Activated CD8-positive, alpha-beta T cell treated with anti-CD3 and anti-CD28 coated beads, Interleukin-2, amount 10 ng/mL, durations not matched to agents 7 days and 5 days (primary cell): ENCODE data around the gene TMEM213. TPM values are rescaled to one million over a fixed set of nuclear protein-coding genes. Genes with fewer than 3 reads are reported as not detected.

Experiments
- ATAC-seq: fragments of 150-1000 bp; cut with Tn5 transposase; one replicate; pipeline ENCODE4 v1.10.0; 2021; ENCODE audit warnings: moderate library complexity
- CTCF ChIA-PET: fragments of 350-600 bp; sonication (Branson Sonifier 250); formaldehyde crosslinking; loops from one replicate; lab custom pipeline; 2021; ENCODE audit warnings: antibody characterized with exemption; lab: Charles Lee
- POLR2A ChIA-PET: fragments of 350-600 bp; sonication (Branson Sonifier 250); formaldehyde crosslinking; loops from one replicate; lab custom pipeline; 2021; ENCODE audit warnings: antibody characterized with exemption; lab: Charles Lee
- DNase-seq: peaks from one replicate; pipeline ENCODE4 v3.0.0-alpha.2; 2020
- H3K27ac Mint-ChIP-seq: one replicate; pipeline ENCODE4 v1.8.0; 2021; ENCODE audit warnings: mild to moderate bottlenecking, mixed read lengths
- H3K27me3 Mint-ChIP-seq: one replicate; pipeline ENCODE4 v1.8.0; 2021; ENCODE audit warnings: low read depth, mixed read lengths
- H3K36me3 Mint-ChIP-seq: one replicate; pipeline ENCODE4 v1.8.0; 2021; ENCODE audit warnings: low read depth, mixed read lengths
- H3K4me1 Mint-ChIP-seq: one replicate; pipeline ENCODE4 v1.8.0; 2021; ENCODE audit warnings: low read depth, mixed read lengths
- H3K4me3 Mint-ChIP-seq: one replicate; pipeline ENCODE4 v1.8.0; 2021; ENCODE audit warnings: mild to moderate bottlenecking, mixed read lengths
- H3K9me3 Mint-ChIP-seq: one replicate; pipeline ENCODE4 v1.8.0; 2022; ENCODE audit warnings: mixed read lengths; ENCODE audit not compliant: insufficient read depth
- total RNA-seq, 2 experiments: library from RNA; stranded (reverse); gene quantifications; one replicate each; pipeline ENCODE4 v1.2.3, GENCODE V29; 2021

Gene TMEM213
- total RNA-seq, 2 experiments from 2014 or later: not detected

DNA sequence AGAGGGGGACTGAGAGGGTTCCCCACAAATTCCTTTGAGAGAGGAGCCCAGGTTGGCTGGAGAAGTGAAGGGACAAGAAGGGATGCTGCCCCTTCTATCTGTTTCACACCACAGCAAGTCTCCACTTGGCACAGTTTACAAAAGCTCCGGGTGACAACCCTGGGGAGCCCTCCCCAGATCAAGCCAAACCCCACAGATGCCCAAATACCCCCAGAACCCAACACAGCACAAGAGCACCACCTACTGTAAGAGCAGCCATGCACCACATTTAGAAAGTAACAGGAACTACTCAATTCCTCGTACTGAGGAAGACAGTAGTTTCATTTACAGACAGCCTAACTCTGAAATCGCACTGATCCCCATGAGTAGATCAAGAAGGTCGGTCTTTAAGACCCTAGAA lies 68.0 kb downstream of the TMEM213 start:
- H3K9me3 Mint-ChIP-seq: no peaks in the 10 kb centered on the region
- CTCF ChIA-PET: interaction anchor here (0.8 to 2.7 kb wide), 6 partner anchors 12 to 707 kb away, joined by 3 to 15 read pairs (median 4); no protein-coding TSS in a partner anchor
- H3K4me3 Mint-ChIP-seq: no peak overlapping the region
- POLR2A ChIA-PET: no interaction called here
- H3K27me3 Mint-ChIP-seq: no peaks in the 10 kb centered on the region
- ATAC-seq: peak; percentile 85
- H3K27ac Mint-ChIP-seq: peak overlapping the region; percentile 73
- peaks cover 10% of the 10 kb centered on the region for H3K4me1 Mint-ChIP-seq
- DNase-seq: peak; percentile 69
- H3K36me3 Mint-ChIP-seq: no peaks in the 10 kb centered on the region

DNA sequence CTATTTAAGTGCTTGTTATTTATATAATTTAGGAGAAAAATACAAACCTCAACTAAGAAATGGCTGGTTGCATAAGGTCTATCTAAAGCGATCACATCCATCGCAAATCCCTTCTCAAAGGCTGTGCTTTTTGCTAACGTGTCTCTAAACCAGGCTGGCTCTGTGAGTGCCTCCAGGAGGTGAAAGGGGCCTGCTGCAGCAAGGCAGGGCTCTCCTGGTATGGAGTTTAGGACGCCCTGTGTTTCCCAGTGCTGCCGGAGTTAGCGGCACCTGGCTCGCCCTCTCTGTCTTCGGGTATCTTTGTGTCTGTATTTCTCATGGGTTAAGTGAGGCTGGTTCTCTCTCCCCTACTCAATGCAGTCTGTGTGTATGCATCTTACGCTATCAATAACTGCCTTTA lies 68.6 kb downstream of the TMEM213 start:
- CTCF ChIA-PET: interaction anchor here (1.1 to 2.7 kb wide), 2 partner anchors 13 to 127 kb away, joined by 3 to 15 read pairs; no protein-coding TSS in a partner anchor
- no peak overlapping the region for H3K4me3 Mint-ChIP-seq
- peaks cover 10% of the 10 kb centered on the region for H3K4me1 Mint-ChIP-seq
- ATAC-seq: no peak
- H3K36me3 Mint-ChIP-seq: no peaks in the 10 kb centered on the region
- no peaks in the 10 kb centered on the region for H3K9me3 Mint-ChIP-seq
- DNase-seq: no peak
- peak overlapping the region; percentile 12 for H3K27ac Mint-ChIP-seq
- H3K27me3 Mint-ChIP-seq: no peaks in the 10 kb centered on the region
- POLR2A ChIA-PET: no interaction called here

DNA sequence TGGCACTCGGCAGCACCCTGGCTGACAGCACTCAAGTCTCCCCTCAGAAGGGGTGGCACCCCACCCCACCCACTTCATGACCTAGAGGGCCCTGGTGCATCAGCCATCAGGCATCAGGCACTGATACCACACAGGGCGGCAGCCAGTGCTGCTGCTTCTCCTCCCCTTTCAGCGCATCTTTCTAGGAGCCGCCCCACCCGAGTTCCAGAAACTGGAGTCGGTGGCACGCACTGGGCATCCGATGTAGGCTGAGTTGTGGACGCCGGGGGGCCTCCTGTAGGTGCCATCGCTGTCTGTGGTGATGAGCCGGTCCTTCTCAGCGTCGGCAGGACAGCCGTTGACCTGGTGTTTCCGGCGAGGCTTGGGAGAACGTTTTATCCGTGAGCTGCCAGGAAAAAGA lies 70.0 kb downstream of the TMEM213 start:
- Mint-ChIP-seq H3K27ac (no peak overlapping the region), H3K9me3 (no peaks in the 10 kb centered on the region), H3K4me3 (no peak overlapping the region), H3K36me3 (no peaks in the 10 kb centered on the region), H3K27me3 (no peaks in the 10 kb centered on the region), H3K4me1 (peaks cover 10% of the 10 kb centered on the region)
- ChIA-PET CTCF (interaction anchor here (0.7 kb wide), 1 partner anchor 129 kb away, joined by 3 read pairs; no protein-coding TSS in a partner anchor), POLR2A (no interaction called here)
- no peak for ATAC-seq
- no peak for DNase-seq

DNA sequence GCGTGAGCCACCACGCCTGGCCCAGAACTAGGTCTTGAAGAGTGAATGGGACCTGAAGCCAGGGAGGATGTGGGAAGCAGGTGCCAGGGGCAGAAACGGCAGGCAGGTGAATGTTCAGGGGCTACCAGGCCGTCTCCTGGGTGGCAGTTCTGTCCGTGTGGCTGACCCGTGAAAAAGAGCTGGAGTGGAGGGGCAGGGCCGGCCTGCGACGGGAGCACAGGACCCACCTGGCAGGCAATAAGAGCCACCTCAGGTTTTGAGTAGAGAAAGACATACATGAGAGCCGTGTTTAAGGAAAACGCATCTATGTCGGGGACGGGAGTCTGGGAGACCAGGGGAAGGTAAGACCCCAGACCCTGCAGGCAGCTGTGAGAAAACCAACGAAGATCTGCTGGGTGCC lies 70.9 kb downstream of the TMEM213 start:
- ChIA-PET POLR2A (no interaction called here), CTCF (no interaction called here)
- no peaks in the 10 kb centered on the region for H3K27me3 Mint-ChIP-seq
- no peak for DNase-seq
- no peak overlapping the region for H3K27ac Mint-ChIP-seq
- H3K4me1 Mint-ChIP-seq: peaks cover 10% of the 10 kb centered on the region
- H3K36me3 Mint-ChIP-seq: no peaks in the 10 kb centered on the region
- H3K4me3 Mint-ChIP-seq: no peak overlapping the region
- H3K9me3 Mint-ChIP-seq: no peaks in the 10 kb centered on the region
- no peak for ATAC-seq

DNA sequence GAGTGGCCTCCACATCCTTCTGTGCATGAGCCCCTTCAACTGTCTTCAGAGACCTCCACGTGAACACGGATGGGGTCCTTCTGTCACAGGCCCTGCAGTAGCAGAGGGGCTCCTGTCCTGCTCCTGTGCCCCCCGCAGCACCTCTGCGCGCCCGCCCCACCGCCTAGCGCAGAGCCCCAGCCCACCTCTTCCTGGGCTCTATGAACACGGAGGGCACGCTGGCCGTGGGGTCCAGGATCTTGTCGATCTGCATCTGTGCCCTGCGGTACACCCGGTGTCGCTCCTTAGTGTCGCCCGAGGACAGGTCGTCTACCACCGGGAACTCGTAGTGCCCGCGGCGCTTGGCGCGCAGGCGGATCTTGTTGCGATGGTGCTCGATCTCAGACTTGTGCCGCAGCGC lies 71.6 kb downstream of the TMEM213 start:
- H3K27me3 Mint-ChIP-seq: no peaks in the 10 kb centered on the region
- no peak overlapping the region for H3K4me3 Mint-ChIP-seq
- no peaks in the 10 kb centered on the region for H3K9me3 Mint-ChIP-seq
- ChIA-PET CTCF (interaction anchor here (0.8 kb wide), 1 partner anchor 17 kb away, joined by 3 read pairs; no protein-coding TSS in a partner anchor), POLR2A (no interaction called here)
- ATAC-seq: no peak
- DNase-seq: no peak
- no peaks in the 10 kb centered on the region for H3K36me3 Mint-ChIP-seq
- H3K4me1 Mint-ChIP-seq: peaks cover 12% of the 10 kb centered on the region
- no peak overlapping the region for H3K27ac Mint-ChIP-seq

DNA sequence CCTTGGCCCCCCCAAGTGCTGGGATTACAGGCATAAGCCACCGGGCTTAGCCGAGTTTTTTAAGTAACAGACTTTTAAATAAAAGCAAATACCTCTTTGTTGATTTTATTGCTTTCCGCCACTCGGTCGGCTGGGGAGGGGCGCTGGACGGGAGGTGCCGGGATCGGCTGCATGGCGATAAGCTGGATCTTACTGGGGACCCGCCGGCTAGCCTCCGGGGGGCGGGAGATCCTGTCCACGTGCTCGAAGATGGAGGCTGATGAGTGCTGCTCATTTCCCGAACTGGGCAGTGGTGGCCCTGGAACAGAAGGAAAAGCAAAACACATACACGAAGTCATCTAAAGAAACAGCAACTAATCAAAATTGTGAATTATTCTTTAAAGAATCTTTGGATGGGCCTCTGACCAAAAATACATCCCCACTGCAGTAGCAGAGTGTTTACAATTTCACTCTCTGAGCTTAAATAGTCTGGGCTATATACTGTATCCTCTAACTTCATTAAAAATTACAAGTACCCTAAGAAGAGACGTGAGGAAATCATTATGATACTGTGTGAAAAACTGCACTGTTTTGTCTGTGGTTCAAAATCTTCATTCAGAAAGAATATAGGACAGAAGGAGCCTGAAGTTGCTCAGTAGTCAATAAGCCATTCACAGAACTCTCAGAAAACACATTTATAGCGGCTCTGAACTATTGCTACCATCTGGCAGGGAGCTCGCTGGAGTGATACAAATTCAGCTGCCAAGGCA lies 73.4 kb downstream of the TMEM213 start:
- POLR2A ChIA-PET: no interaction called here
- Mint-ChIP-seq H3K27ac (no peak overlapping the region), H3K27me3 (no peaks in the 10 kb centered on the region), H3K4me1 (peaks cover 12% of the 10 kb centered on the region), H3K9me3 (no peaks in the 10 kb centered on the region), H3K36me3 (no peaks in the 10 kb centered on the region), H3K4me3 (no peak overlapping the region)
- CTCF ChIA-PET: no interaction called here
- DNase-seq: no peak
- ATAC-seq: no peak

DNA sequence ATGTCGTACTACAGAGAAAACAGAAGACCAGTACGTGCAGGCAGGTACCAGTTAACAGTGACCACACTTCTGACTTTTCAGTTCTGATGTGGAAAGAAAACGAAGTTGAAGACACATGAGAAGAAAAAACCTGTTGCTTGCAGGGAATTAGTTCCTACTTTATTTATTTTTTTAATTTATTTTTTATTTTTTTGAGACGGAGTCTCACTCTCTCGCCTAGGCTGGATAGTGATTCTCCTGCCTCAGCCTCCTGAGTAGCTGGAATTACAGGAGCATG lies 74.0 kb downstream of the TMEM213 start:
- Mint-ChIP-seq H3K27me3 (no peaks in the 10 kb centered on the region), H3K36me3 (no peaks in the 10 kb centered on the region), H3K9me3 (no peaks in the 10 kb centered on the region), H3K4me1 (peaks cover 17% of the 10 kb centered on the region), H3K4me3 (no peak overlapping the region), H3K27ac (no peak overlapping the region)
- POLR2A ChIA-PET: no interaction called here
- no peak for ATAC-seq
- CTCF ChIA-PET: no interaction called here
- no peak for DNase-seq

DNA sequence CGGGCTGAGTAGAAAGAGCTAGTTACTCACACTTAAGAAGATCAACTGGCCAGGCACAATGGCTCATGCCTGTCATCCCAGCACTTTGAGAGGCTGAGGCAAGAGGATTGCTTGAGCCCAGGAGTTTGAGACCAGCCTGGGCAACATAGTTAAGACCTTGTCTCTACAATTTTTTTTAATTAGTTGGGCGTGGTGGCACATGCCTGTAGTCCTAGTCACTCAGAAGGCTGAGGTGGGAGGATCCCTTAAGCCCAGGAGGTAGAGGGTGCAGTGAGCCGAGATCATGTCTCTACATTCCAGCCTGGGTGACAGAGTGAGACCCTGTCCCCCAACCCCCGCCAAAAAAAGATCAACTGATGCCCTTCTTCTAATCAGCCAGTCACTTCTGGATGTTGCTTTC lies 74.8 kb downstream of the TMEM213 start:
- Mint-ChIP-seq H3K27ac (no peak overlapping the region), H3K4me3 (no peak overlapping the region), H3K9me3 (no peaks in the 10 kb centered on the region), H3K36me3 (no peaks in the 10 kb centered on the region), H3K4me1 (peaks cover 18% of the 10 kb centered on the region), H3K27me3 (no peaks in the 10 kb centered on the region)
- ChIA-PET POLR2A (no interaction called here), CTCF (interaction anchor here (2.1 to 6.2 kb wide), 2 partner anchors 14 to 134 kb away, joined by 13 to 56 read pairs; no protein-coding TSS in a partner anchor)
- ATAC-seq: no peak
- no peak for DNase-seq

DNA sequence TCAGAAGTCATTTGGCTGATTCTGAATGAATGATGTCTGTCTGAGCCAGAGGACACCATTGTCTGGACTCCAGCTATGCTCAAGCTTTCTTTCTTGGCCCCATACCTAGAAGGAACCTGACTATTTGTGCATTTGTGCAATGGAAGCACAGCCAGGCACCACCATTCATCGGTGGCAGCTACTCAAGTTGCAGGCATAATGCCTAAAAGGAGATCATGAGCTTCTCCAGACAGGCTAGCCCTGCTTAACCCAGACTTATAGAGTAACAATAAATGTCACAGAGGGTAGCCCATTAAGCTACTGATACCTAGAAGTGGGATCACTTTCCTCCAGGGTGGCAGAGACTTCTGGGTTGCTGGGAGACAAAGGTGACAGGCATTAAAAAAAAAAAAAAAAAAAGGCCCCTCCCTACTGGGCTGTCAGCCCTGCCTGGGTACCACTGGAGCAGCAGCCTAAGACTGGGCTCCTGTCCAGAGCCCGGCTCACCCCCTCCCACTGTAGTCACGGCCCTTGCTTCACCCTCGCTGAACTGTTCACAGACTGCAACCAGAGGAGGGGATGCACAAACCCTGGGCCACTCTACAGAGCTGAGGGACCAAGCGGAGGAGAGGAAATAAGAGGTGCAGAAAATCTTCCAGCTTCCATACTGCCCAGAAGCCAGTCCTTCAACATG lies 75.6 kb downstream of the TMEM213 start:
- CTCF ChIA-PET: interaction anchor here (0.6 to 6.2 kb wide), 4 partner anchors 13 to 1840 kb away, joined by 3 to 56 read pairs (median 9); no protein-coding TSS in a partner anchor
- ATAC-seq (no peak), DNase-seq (no peak)
- H3K27ac Mint-ChIP-seq: no peak overlapping the region
- no peaks in the 10 kb centered on the region for H3K36me3 Mint-ChIP-seq
- H3K4me3 Mint-ChIP-seq: no peak overlapping the region
- H3K9me3 Mint-ChIP-seq: no peaks in the 10 kb centered on the region
- H3K27me3 Mint-ChIP-seq: no peaks in the 10 kb centered on the region
- H3K4me1 Mint-ChIP-seq: peaks cover 18% of the 10 kb centered on the region
- POLR2A ChIA-PET: no interaction called here

DNA sequence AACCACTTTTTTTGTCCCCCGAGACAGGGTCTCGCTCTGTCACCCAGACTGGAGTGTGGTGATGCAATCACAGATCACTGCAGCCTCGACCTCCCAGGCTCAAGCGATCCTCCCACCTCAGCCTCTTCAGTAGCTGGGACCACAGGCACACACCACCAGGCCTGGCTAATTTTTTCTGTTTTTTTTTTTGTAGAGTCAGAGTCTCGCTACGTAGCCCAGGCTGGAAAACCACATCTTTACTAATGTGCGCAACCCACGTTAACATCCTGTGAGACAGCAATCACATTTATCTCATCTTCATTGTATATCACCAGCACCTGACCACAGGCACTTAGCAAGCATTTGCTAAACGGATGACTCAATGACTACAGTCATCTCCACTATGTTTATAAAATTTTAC lies 78.0 kb downstream of the TMEM213 start:
- DNase-seq (peak; percentile 85), ATAC-seq (peak; percentile 98)
- H3K4me3 Mint-ChIP-seq: peak overlapping the region; percentile 4
- H3K9me3 Mint-ChIP-seq: no peaks in the 10 kb centered on the region
- POLR2A ChIA-PET: no interaction called here
- no peaks in the 10 kb centered on the region for H3K27me3 Mint-ChIP-seq
- peaks cover 18% of the 10 kb centered on the region for H3K4me1 Mint-ChIP-seq
- no peaks in the 10 kb centered on the region for H3K36me3 Mint-ChIP-seq
- CTCF ChIA-PET: interaction anchor here (6.2 kb wide), 1 partner anchor 11 kb away, joined by 56 read pairs; no protein-coding TSS in a partner anchor
- H3K27ac Mint-ChIP-seq: peak overlapping the region; percentile 77

DNA sequence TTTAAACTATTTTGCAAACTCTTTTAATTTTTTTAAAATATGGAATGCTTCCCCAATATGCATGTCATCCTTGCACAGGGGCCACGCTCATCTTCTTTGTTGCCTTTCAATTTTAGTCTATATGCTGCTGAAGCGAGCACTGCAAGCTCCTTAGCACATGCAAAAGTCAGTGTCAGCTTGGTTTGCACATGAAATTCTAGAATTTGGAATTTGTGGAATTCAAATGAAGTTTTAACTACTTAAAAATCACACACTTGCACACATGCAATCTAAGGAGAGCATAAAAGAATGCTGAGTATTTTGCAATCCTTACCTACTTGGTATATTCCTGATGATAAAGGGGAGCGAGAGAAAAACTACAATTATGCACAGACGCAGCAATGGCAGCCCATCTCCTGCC lies 78.5 kb downstream of the TMEM213 start:
- no peak overlapping the region for H3K27ac Mint-ChIP-seq
- H3K9me3 Mint-ChIP-seq: no peaks in the 10 kb centered on the region
- no peaks in the 10 kb centered on the region for H3K27me3 Mint-ChIP-seq
- H3K36me3 Mint-ChIP-seq: no peaks in the 10 kb centered on the region
- CTCF ChIA-PET: interaction anchor here (6.2 kb wide), 1 partner anchor 10 kb away, joined by 56 read pairs; no protein-coding TSS in a partner anchor
- H3K4me1 Mint-ChIP-seq: peaks cover 18% of the 10 kb centered on the region
- DNase-seq (no peak), ATAC-seq (no peak)
- no peak overlapping the region for H3K4me3 Mint-ChIP-seq
- POLR2A ChIA-PET: no interaction called here

DNA sequence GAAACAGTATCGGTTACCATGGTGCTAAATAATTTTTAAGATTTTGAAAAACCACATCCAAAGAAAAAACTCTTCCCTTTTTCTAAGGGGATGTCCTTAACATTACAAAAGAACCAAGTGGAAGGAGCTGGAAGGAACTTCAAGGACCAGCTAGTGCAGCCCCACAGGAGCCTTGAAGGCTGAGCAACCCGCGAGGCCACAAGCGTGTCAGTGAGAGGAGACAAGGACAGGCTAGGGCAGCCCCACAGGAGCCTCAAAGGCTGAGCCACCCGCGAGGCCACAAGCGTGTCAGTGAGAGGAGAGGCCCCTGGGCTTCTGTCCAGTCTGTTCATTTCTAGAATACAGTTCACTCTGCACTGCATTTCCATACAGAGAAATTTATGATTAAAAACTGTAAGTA lies 80.3 kb downstream of the TMEM213 start:
- Mint-ChIP-seq H3K4me3 (no peak overlapping the region), H3K27ac (no peak overlapping the region), H3K9me3 (no peaks in the 10 kb centered on the region), H3K27me3 (no peaks in the 10 kb centered on the region), H3K4me1 (peaks cover 30% of the 10 kb centered on the region), H3K36me3 (no peaks in the 10 kb centered on the region)
- ATAC-seq (no peak), DNase-seq (no peak)
- CTCF ChIA-PET: interaction anchor here (1.0 to 6.2 kb wide), 3 partner anchors 8 to 197 kb away, joined by 3 to 56 read pairs (median 3); no protein-coding TSS in a partner anchor
- POLR2A ChIA-PET: no interaction called here
